Activated naive CD8-positive, alpha-beta T cell (primary cell): Measurements from ENCODE around the gene ROMO1.
"Not testable (repeated sequence)": the region's sequence is repeated elsewhere in the genome, so short reads cannot be mapped to it uniquely, and the experiment has no call there.

ENCODE experiments used
- H3K27ac Mint-ChIP-seq: one replicate; pipeline ENCODE4 v1.8.0; 2021; ENCODE audit warnings: mixed read lengths
- H3K27me3 Mint-ChIP-seq: one replicate; pipeline ENCODE4 v1.8.0; 2021; ENCODE audit warnings: mixed read lengths
- H3K36me3 Mint-ChIP-seq: one replicate; pipeline ENCODE4 v1.8.0; 2021; ENCODE audit warnings: mixed read lengths
- H3K4me1 Mint-ChIP-seq: one replicate; pipeline ENCODE4 v1.8.0; 2021; ENCODE audit warnings: low read depth, mixed read lengths
- H3K4me3 Mint-ChIP-seq: one replicate; pipeline ENCODE4 v1.8.0; 2021; ENCODE audit warnings: mild to moderate bottlenecking, mixed read lengths
- H3K9me3 Mint-ChIP-seq: one replicate; pipeline ENCODE4 v1.8.0; 2021; ENCODE audit warnings: low read depth, mixed read lengths

The ROMO1 gene

GRCh38 chr20:35739294-35740163 is 40.3 kb downstream of the ROMO1 start:
- peak overlapping the region; percentile 99 for H3K4me3 Mint-ChIP-seq
- no peaks in the 10 kb centered on the region for H3K27me3 Mint-ChIP-seq

DNA sequence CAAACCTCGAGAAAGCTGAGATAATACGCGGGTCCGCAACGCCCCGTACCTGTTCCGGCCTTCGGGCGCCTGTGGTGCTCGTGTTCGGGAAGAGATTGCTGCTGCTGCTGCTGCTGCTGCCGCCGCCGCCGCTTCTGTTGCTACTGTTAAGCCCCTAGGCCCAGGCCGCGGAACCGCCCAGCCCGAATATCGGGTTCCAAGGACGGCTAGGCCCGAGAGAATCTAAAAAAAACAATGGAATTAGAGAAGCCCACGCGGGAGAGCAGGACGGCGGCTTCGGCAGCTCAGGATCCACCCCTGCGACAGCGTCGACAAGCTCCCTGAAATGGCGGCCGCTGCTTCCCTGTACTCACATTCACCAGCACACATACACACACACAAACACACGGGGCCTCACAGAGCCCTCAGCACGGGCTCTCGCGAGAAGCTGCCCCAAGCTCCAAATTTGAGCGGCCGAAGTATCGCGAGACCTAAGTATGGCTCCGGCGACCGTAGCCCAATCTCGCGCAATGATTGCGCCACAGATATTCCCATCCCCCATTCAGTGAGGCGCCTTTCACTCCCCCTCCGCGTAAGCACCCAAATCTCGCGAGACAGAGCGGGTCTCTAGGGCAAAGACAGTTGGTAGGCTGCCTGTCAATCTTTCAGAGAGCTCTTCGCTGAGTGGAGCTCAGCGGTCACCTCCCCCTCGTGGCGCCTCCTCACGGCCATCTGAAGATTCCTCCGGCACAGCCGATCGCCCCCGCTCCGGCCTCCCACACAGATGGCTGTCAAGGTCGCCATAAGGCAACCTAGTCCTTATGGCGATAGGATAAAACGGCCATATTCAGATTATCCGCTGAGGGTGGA is 42.9 kb downstream of the ROMO1 start, which contains the start of gene RBM39:
TSS of gene RBM39 (minus strand) at position 369 of the 849 bp plus-strand sequence. CDS start 1,386 bp downstream, outside the sequence.
- H3K27ac Mint-ChIP-seq = peak within 1 kb of the TSS; percentile 100
- H3K4me1 Mint-ChIP-seq = peaks cover 46% of the 10 kb centered on the region
- H3K9me3 Mint-ChIP-seq = no peaks in the 10 kb centered on the region
- peaks cover 20% of the 10 kb centered on the region for H3K36me3 Mint-ChIP-seq
- peak within 1 kb of the TSS; percentile 99 for H3K4me3 Mint-ChIP-seq
- no peaks in the 10 kb centered on the region for H3K27me3 Mint-ChIP-seq

More at GRCh38 chr20:35739294-35740163, 40.3 kb downstream of the ROMO1 start:
- Mint-ChIP-seq H3K9me3 (no peaks in the 10 kb centered on the region), H3K4me1 (peaks cover 58% of the 10 kb centered on the region), H3K27ac (peak overlapping the region; percentile 80), H3K36me3 (peaks cover 26% of the 10 kb centered on the region)

GRCh38 chr20:35742741-35743523 is 43.7 kb downstream of the ROMO1 start:
- no peaks in the 10 kb centered on the region for H3K27me3 Mint-ChIP-seq
- H3K9me3 Mint-ChIP-seq = no peaks in the 10 kb centered on the region
- peak overlapping the region; percentile 100 for H3K27ac Mint-ChIP-seq
- H3K4me1 Mint-ChIP-seq = peaks cover 44% of the 10 kb centered on the region
- H3K4me3 Mint-ChIP-seq = peak overlapping the region; percentile 99
- peaks cover 20% of the 10 kb centered on the region for H3K36me3 Mint-ChIP-seq

DNA sequence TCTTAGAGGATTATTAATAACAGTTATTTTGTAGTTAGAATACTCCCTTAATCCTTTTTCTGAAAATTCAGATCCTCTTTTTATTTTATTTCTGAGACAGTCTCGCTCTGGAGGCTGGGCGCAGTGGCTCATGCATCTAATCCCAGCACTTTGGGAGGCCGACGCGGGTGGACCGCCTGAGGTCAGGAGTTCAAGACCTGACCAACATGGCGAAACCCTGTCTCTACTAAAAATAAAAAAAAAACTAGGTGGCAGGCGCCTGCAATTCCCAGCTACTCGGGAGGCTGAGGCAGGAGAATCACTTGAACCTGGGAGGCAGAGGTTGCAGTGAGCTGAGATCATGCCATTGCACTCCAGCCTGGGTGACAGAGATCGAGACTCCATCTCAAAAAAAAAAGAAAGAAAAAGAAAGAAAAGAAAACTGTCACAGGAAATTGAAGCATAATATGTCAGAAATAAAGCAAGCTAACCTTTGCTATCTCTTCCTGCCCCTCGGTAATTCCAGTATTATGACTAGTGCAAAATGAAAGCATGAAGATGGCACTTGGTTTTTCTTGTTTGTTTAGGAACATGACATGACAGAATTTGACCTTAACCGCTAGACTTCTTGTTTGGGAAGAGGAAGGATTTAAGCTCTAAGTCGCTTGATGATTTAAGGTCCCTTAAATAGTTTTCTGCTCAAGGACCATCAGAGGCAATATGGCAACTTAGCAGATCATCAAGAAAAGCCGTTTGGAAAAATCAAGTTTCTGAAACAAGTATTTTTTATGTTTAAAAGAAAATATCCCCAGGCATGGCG is 44.7 kb downstream of the ROMO1 start:
- H3K4me1 Mint-ChIP-seq = peaks cover 35% of the 10 kb centered on the region
- H3K9me3 Mint-ChIP-seq = no peaks in the 10 kb centered on the region
- peak overlapping the region; percentile 100 for H3K27ac Mint-ChIP-seq
- H3K4me3 Mint-ChIP-seq = peak overlapping the region; percentile 99
- no peaks in the 10 kb centered on the region for H3K27me3 Mint-ChIP-seq
- peaks cover 15% of the 10 kb centered on the region for H3K36me3 Mint-ChIP-seq

- H3K36me3 Mint-ChIP-seq = peaks cover 12% of the 10 kb centered on the region
- H3K27ac Mint-ChIP-seq = peak overlapping the region; percentile 100
- peak overlapping the region; percentile 99 for H3K4me3 Mint-ChIP-seq
- not testable (repeated sequence) for H3K27me3 Mint-ChIP-seq, H3K9me3 Mint-ChIP-seq
- H3K4me1 Mint-ChIP-seq = peaks cover 32% of the 10 kb centered on the region
Measured at GRCh38 chr20:35744492-35744841, 45.3 kb downstream of the ROMO1 start.
